ENCODE measurements around the gene DCX. TPM values are rescaled to one million over a fixed set of nuclear protein-coding genes. Genes with fewer than 3 reads are reported as not detected.

The DCX gene
- total RNA-seq, 1 donor from 2014 or later, result not detected

Other genes starting within 250 kb of the DCX start
- not detected in 2 replicates for gene CAPN6, start 141.7 kb downstream of the DCX start, total RNA-seq
- not detected in 2 replicates for gene SERTM2, start 99.5 kb upstream of the DCX start, total RNA-seq

Data from dermis microvascular lymphatic vessel endothelial cell (primary cell).